Tibial nerve (tissue), 4 donors: ENCODE data around the gene PCBP3. TPM values are rescaled to one million over a fixed set of nuclear protein-coding genes. Genes with fewer than 3 reads are reported as not detected.
"Not testable (repeated sequence)": the region's sequence is repeated elsewhere in the genome, so short reads cannot be mapped to it uniquely, and the experiment has no call there.

Experiments
- DNase-seq, 2 donors: peaks; one replicate each; pipeline ENCODE4 v3.0.0-alpha.2; 2019; ENCODE audit warnings: low spot score in 2 of 2
- H3K27ac ChIP-seq, 4 donors: fragments of 200-600 bp; sonication (generic) in 3 of 4; one replicate each; pipeline ENCODE4 v1.5.1; 2017 to 2019; ENCODE audit warnings: mild to moderate bottlenecking in 1 of 4
- H3K27me3 ChIP-seq, 2 donors: fragments of 200-600 bp; sonication (generic) in 1 of 2; one replicate each; pipeline versions ENCODE4 v1.5.1 to v1.6.0; 2017 to 2019
- H3K36me3 ChIP-seq, 3 donors: fragments of 200-600 bp; sonication (generic); one replicate each; pipeline ENCODE4 v1.5.1; 2018 to 2019
- H3K4me1 ChIP-seq, 4 donors: fragments of 200-600 bp; sonication (generic) in 3 of 4; one replicate each; pipeline ENCODE4 v1.5.1; 2017 to 2019
- H3K4me3 ChIP-seq, 4 donors: fragments of 200-600 bp; sonication (generic) in 3 of 4; one replicate each; pipeline ENCODE4 v1.5.1; 2017 to 2019; ENCODE audit warnings: mild to moderate bottlenecking in 1 of 4, moderate library complexity in 1 of 4
- H3K9me3 ChIP-seq, 4 donors: fragments of 200-600 bp; sonication (generic) in 3 of 4; one replicate each; pipeline ENCODE4 v1.5.1; 2017 to 2019
- CTCF ChIP-seq, 5 experiments: fragments of 200-600 bp in 3 of 5; fragments of 450-650 bp in 2 of 5; sonication (generic) in 3 of 5; IDR thresholded peaks; one replicate each; pipeline ENCODE4 v1.5.1; 2016 to 2019; ENCODE audit warnings: antibody characterized with exemption in 5 of 5, mild to moderate bottlenecking in 3 of 5, moderate library complexity in 2 of 5
- EP300 ChIP-seq, 2 donors: sonication (generic); formaldehyde crosslinking; IDR thresholded peaks; one replicate each; pipeline ENCODE4 v1.6.1; 2017; ENCODE audit warnings: antibody characterized with exemption in 2 of 2, mild to moderate bottlenecking in 1 of 2
- POLR2A ChIP-seq, 2 donors: fragments of 450-650 bp; IDR thresholded peaks; one replicate each; pipeline ENCODE4 v1.6.1; 2017; ENCODE audit warnings: antibody characterized with exemption in 2 of 2, mild to moderate bottlenecking in 2 of 2, moderate library complexity in 2 of 2
- WGBS, 2 donors: methylation state at CpG; one replicate each; pipeline ENCODE4 v1.1.5; 2018; 5-methylcytosine and 5-hydroxymethylcytosine counted together
- total RNA-seq, 4 donors: library from RNA; depleted of rRNA; stranded (reverse); fragments of >200 nt; gene quantifications; one replicate each; pipeline ENCODE4 v1.1.0, GENCODE V29; 2016

Gene PCBP3
- total RNA-seq, 4 donors from 2014 or later: 4.2 to 13.4 (median 9.6) TPM

DNA sequence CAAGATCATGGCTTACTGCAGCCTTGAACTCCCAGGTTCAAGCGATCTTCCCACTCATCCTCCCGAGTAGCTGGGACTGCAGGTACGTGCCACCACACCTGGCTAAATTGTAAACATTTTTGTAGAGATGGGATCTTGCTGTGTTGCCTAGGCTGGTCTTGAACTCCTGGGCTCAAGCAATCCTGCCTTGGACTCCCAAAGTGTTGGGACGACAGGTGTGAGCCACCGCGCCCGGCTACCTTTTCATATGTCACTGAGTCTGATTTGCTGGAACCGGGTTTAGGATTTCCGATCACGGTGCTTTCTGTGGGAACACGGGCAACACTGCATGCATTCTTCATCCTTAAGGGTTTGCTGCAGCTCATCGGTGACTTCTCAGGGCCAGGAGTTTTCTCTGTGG, 32.2 kb upstream of the PCBP3 start:
- H3K9me3 ChIP-seq: no peaks in the 10 kb centered on the region
- no peak for DNase-seq
- H3K4me3 ChIP-seq: no peak overlapping the region
- H3K36me3 ChIP-seq: no peaks in the 10 kb centered on the region
- TF ChIP-seq POLR2A (IDR thresholded peaks at IDR 0.05) (no peak), EP300 (IDR thresholded peaks at IDR 0.05) (no peak), CTCF (IDR thresholded peaks at IDR 0.05) (no peak)
- no peaks in the 10 kb centered on the region for H3K4me1 ChIP-seq
- H3K27ac ChIP-seq: no peak overlapping the region
- 90 to 91% methylated on average over 12 of the region's 12 CpGs for WGBS, 2 donors
- H3K27me3 ChIP-seq: peaks cover 0 to 56% of the 10 kb centered on the region in 2 donors

GRCh38 chr21:45611939-45612664, 31.4 kb upstream of the PCBP3 start:
- TF ChIP-seq POLR2A (IDR thresholded peaks at IDR 0.05): no peak
- no peak for TF ChIP-seq EP300 (IDR thresholded peaks at IDR 0.05)
- TF ChIP-seq CTCF (IDR thresholded peaks at IDR 0.05): no peak
- Histone ChIP-seq H3K27me3 (peaks cover 0 to 58% of the 10 kb centered on the region in 2 donors), H3K27ac (no peak overlapping the region), H3K4me3 (no peak overlapping the region), H3K36me3 (no peaks in the 10 kb centered on the region), H3K4me1 (no peaks in the 10 kb centered on the region), H3K9me3 (no peaks in the 10 kb centered on the region)
- DNase-seq: no peak
- WGBS, 2 donors: 77 to 82% methylated on average over 23 to 25 of the region's 25 CpGs

DNA sequence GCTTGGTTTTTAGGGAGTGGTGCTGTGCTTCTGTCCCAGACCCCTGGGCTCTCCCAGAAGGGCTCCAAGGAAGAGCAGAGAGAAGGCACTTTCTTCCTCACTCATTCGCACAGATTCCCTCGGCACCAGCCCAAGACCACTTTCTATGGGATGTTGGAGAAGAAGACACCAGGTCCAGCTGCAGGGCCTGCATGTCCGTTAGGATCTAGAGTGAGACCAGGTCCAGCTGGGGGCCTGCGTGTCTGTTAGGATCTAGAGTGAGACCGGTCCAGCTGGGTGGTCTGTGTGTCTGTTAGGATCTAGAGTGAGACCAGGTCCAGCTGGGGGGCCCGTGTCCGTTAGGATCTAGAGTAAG, 30.9 kb upstream of the PCBP3 start:
- peaks cover 0 to 58% of the 10 kb centered on the region in 2 donors for H3K27me3 ChIP-seq
- not testable (repeated sequence) for H3K4me3 ChIP-seq, H3K4me1 ChIP-seq, H3K36me3 ChIP-seq, DNase-seq, H3K27ac ChIP-seq, H3K9me3 ChIP-seq
- WGBS, 2 donors: 97% methylated on average over 5 of the region's 7 CpGs

GRCh38 chr21:45613396-45613795, 30.1 kb upstream of the PCBP3 start:
- no peak overlapping the region for H3K4me3 ChIP-seq
- TF ChIP-seq EP300 (IDR thresholded peaks at IDR 0.05) (no peak), CTCF (IDR thresholded peaks at IDR 0.05) (no peak), POLR2A (IDR thresholded peaks at IDR 0.05) (no peak)
- H3K27me3 ChIP-seq: peaks cover 0 to 59% of the 10 kb centered on the region in 2 donors
- H3K9me3 ChIP-seq: no peaks in the 10 kb centered on the region
- H3K27ac ChIP-seq: no peak overlapping the region
- no peaks in the 10 kb centered on the region for H3K36me3 ChIP-seq
- DNase-seq: no peak
- no peaks in the 10 kb centered on the region for H3K4me1 ChIP-seq
- 83 to 87% methylated on average over 6 of the region's 6 CpGs for WGBS, 2 donors

- Histone ChIP-seq H3K27me3 (peaks cover 0 to 64% of the 10 kb centered on the region in 2 donors), H3K4me1 (no peaks in the 10 kb centered on the region), H3K36me3 (no peaks in the 10 kb centered on the region), H3K9me3 (peaks cover 0 to 1% (median 0%) of the 10 kb centered on the region in 4 donors), H3K4me3 (no peak overlapping the region), H3K27ac (no peak overlapping the region)
- WGBS, 2 donors: 51 to 55% methylated on average over 9 of the region's 9 CpGs
- DNase-seq: no peak
- TF ChIP-seq POLR2A (IDR thresholded peaks at IDR 0.05): no peak
- no peak for TF ChIP-seq CTCF (IDR thresholded peaks at IDR 0.05)
- TF ChIP-seq EP300 (IDR thresholded peaks at IDR 0.05): no peak
Observed at GRCh38 chr21:45613881-45614280, 29.6 kb upstream of the PCBP3 start.
